IMR-90 (cell line): ENCODE measurements around the gene SORL1. TPM values are rescaled to one million over a fixed set of nuclear protein-coding genes. Genes with fewer than 3 reads are reported as not detected.

Experiments
- ATAC-seq: fragments of 200-7000 bp; cut with Tn5 transposase; 2 replicates; pipeline ENCODE4 v1.9.1; 2020; ENCODE audit warnings: low read depth, mild to moderate bottlenecking, moderate library complexity
- BruUV-seq: library from RNA; stranded (reverse); fragments of 400-500 nt; replicated peaks from 2 replicates; lab custom pipeline; 2021; lab: Mats Ljungman, UMichigan
- CTCF ChIA-PET: fragments of 300-600 bp; formaldehyde crosslinking; extraction: SDS; loops from one replicate; lab custom pipeline; 2021; ENCODE audit warnings: antibody characterized with exemption; lab: Yijun Ruan, JAX
- POLR2A ChIA-PET: fragments of 300-600 bp; sonication (Branson Sonifier 250); formaldehyde crosslinking; loops from one replicate; lab custom pipeline; 2022; ENCODE audit warnings: antibody characterized with exemption; ENCODE audit not compliant: unreplicated experiment; lab: Charles Lee
- DNase-seq: peaks from one replicate; pipeline ENCODE4 v3.0.0; 2013
- H2AFZ ChIP-seq: replicated peaks from 2 replicates; pipeline ENCODE3; 2013; ENCODE audit warnings: low read length, mild to moderate bottlenecking; ENCODE audit not compliant: poor library complexity
- H2AK5ac ChIP-seq: 2 replicates; pipeline ENCODE4 v1.6.1; 2013; ENCODE audit warnings: low read depth, low read length, inconsistent platforms
- H2AK9ac ChIP-seq: replicated peaks from 2 replicates; pipeline ENCODE3; 2013; ENCODE audit warnings: mild to moderate bottlenecking, low read depth, low read length, moderate library complexity; ENCODE audit not compliant: poor library complexity
- H2BK120ac ChIP-seq: 2 replicates; pipeline ENCODE4 v1.6.1; 2013; ENCODE audit warnings: low read depth, low read length, inconsistent platforms
- H2BK15ac ChIP-seq: 3 replicates; pipeline ENCODE4 v1.6.1; 2013; ENCODE audit warnings: low read depth, low read length, inconsistent platforms
- H2BK20ac ChIP-seq: 2 replicates; pipeline ENCODE4 v1.6.1; 2013; ENCODE audit warnings: low read depth, mild to moderate bottlenecking, inconsistent platforms, low read length, moderate library complexity
- H2BK5ac ChIP-seq: 2 replicates; pipeline ENCODE4 v1.6.1; 2013; ENCODE audit warnings: mild to moderate bottlenecking, low read depth, low read length, inconsistent platforms; ENCODE audit not compliant: poor library complexity, severe bottlenecking
- H3K14ac ChIP-seq: replicated peaks from 2 replicates; pipeline ENCODE4 v1.6.1; 2013; ENCODE audit warnings: low read depth, low read length, inconsistent platforms
- H3K18ac ChIP-seq: 2 replicates; pipeline ENCODE4 v1.6.1; 2013; ENCODE audit warnings: low read depth, low read length, control low read depth
- H3K23ac ChIP-seq: 2 replicates; pipeline ENCODE4 v1.6.1; 2013; ENCODE audit warnings: low read depth, low read length, inconsistent platforms
- H3K27ac ChIP-seq: 2 replicates; pipeline ENCODE4 v1.5.1; 2013; ENCODE audit warnings: mild to moderate bottlenecking, control low read depth, low read length; ENCODE audit not compliant: insufficient read depth
- H3K27me3 ChIP-seq: 2 replicates; pipeline ENCODE4 v1.6.1; 2013; ENCODE audit warnings: low read length; ENCODE audit not compliant: control insufficient read depth, insufficient read depth
- H3K36me3 ChIP-seq: 2 replicates; pipeline ENCODE4 v1.6.1; 2013; ENCODE audit warnings: low read length, mixed read lengths; ENCODE audit not compliant: control insufficient read depth, insufficient read depth
- H3K4ac ChIP-seq: 2 replicates; pipeline ENCODE4 v1.6.1; 2013; ENCODE audit warnings: low read depth, low read length, inconsistent platforms
- H3K4me1 ChIP-seq: 2 replicates; pipeline ENCODE4 v1.6.1; 2013; ENCODE audit warnings: low read length, mixed read lengths; ENCODE audit not compliant: control insufficient read depth, insufficient read depth
- H3K4me2 ChIP-seq: 2 replicates; pipeline ENCODE4 v1.6.1; 2013; ENCODE audit warnings: low read depth, mild to moderate bottlenecking, control low read depth, low read length, moderate library complexity
- H3K4me3 ChIP-seq: 2 replicates; pipeline ENCODE4 v1.5.1; 2013; ENCODE audit warnings: low read depth, mild to moderate bottlenecking, control low read depth, low read length, moderate library complexity; ENCODE audit not compliant: insufficient read depth
- H3K56ac ChIP-seq: 2 replicates; pipeline ENCODE4 v1.6.1; 2013; ENCODE audit warnings: low read length, inconsistent platforms; ENCODE audit not compliant: insufficient read depth; ENCODE audit errors: extremely low read depth
- H3K79me1 ChIP-seq, 2 experiments: 2 replicates each; pipeline ENCODE4 v1.6.1; 2013; ENCODE audit warnings: low read length in 2 of 2, inconsistent platforms in 1 of 2, low read depth in 1 of 2
- H3K9ac ChIP-seq: 2 replicates; pipeline ENCODE4 v1.6.1; 2013; ENCODE audit warnings: low read depth, low read length, control low read depth
- H3K9me1 ChIP-seq: 2 replicates; pipeline ENCODE4 v1.6.1; 2013; ENCODE audit warnings: low read length, inconsistent platforms; ENCODE audit not compliant: insufficient read depth
- H3K9me3 ChIP-seq: 2 replicates; pipeline ENCODE4 v1.6.1; 2013; ENCODE audit warnings: low read length; ENCODE audit not compliant: control insufficient read depth, insufficient read depth
- H4K20me1 ChIP-seq: 2 replicates; pipeline ENCODE4 v1.6.1; 2013; ENCODE audit warnings: low read length, inconsistent platforms; ENCODE audit not compliant: insufficient read depth
- H4K5ac ChIP-seq: 2 replicates; pipeline ENCODE4 v1.6.1; 2013; ENCODE audit warnings: mild to moderate bottlenecking, low read depth, low read length, control low read depth
- H4K8ac ChIP-seq, 2 experiments: 2 replicates each; pipeline ENCODE4 v1.6.1; 2013; ENCODE audit warnings: low read depth in 2 of 2, low read length in 2 of 2, control low read depth in 1 of 2, inconsistent platforms in 1 of 2
- H4K91ac ChIP-seq: 2 replicates; pipeline ENCODE4 v1.6.1; 2013; ENCODE audit warnings: low read depth, low read length, inconsistent platforms; ENCODE audit not compliant: insufficient read depth
- CHD1 ChIP-seq: IDR thresholded peaks from 2 replicates; pipeline ENCODE4 v1.6.1; 2012; ENCODE audit warnings: low read depth, low read length, improper control_type of control experiment
- ELK1 ChIP-seq: fragments of 150-350 bp; IDR thresholded peaks from 2 replicates; pipeline ENCODE4 v1.6.1; 2016; ENCODE audit warnings: low read depth, mild to moderate bottlenecking, low read length, moderate library complexity, borderline replicate concordance
- FOS ChIP-seq: fragments of 150-350 bp; IDR thresholded peaks from 2 replicates; pipeline ENCODE4 v1.6.1; 2016; ENCODE audit warnings: low read depth, low read length
- MAZ ChIP-seq: IDR thresholded peaks from 2 replicates; pipeline ENCODE4 v1.6.1; 2012; ENCODE audit warnings: low read depth, mild to moderate bottlenecking, low read length, improper control_type of control experiment, moderate library complexity, borderline replicate concordance
- NFE2L2 ChIP-seq: fragments of 150-350 bp; IDR thresholded peaks from 2 replicates; pipeline ENCODE4 v1.6.1; 2016; ENCODE audit warnings: low read depth, mild to moderate bottlenecking, low read length
- POLR2A ChIP-seq: IDR thresholded peaks from 2 replicates; pipeline ENCODE4 v1.6.1; 2012; ENCODE audit warnings: mild to moderate bottlenecking, low read depth, low read length
- RAD21 ChIP-seq: IDR thresholded peaks from 2 replicates; pipeline ENCODE4 v1.6.1; 2012; ENCODE audit warnings: low read length, improper control_type of control experiment
- RCOR1 ChIP-seq: IDR thresholded peaks from 2 replicates; pipeline ENCODE4 v1.6.1; 2012; ENCODE audit warnings: mild to moderate bottlenecking, low read length, improper control_type of control experiment; ENCODE audit not compliant: insufficient replicate concordance
- RFX5 ChIP-seq: IDR thresholded peaks from 2 replicates; pipeline ENCODE4 v1.8.0; 2012; ENCODE audit warnings: low read depth, mild to moderate bottlenecking, low read length, moderate library complexity
- SMC3 ChIP-seq: fragments of 150-350 bp; IDR thresholded peaks from 2 replicates; pipeline ENCODE4 v1.6.1; 2016; ENCODE audit warnings: low read depth, mild to moderate bottlenecking, antibody characterized with exemption, low read length, moderate library complexity
- USF2 ChIP-seq: fragments of 150-350 bp; IDR thresholded peaks from 2 replicates; pipeline ENCODE4 v1.6.1; 2017; ENCODE audit warnings: mild to moderate bottlenecking, antibody characterized with exemption, low read length, low read depth
- WGBS, 2 experiments: methylation state at CpG; one replicate each; pipeline versions ENCODE4 v1.1.5 to v1.1.7; 2013; ENCODE audit warnings: missing lambda C conversion rate in 2 of 2; ENCODE audit not compliant: insufficient read length in 1 of 2; ENCODE audit errors: extremely low coverage in 2 of 2; 5-methylcytosine and 5-hydroxymethylcytosine counted together
- dilution Hi-C: fragments of 300-500 bp; cut with HindIII; formaldehyde crosslinking; loops from one replicate; pipeline ENCODE4 v1.14.3; 2018; ENCODE audit warnings: low sequenced_read_pairs; ENCODE audit not compliant: unreplicated experiment
- in situ Hi-C: fragments of 300-500 bp; cut with MboI; formaldehyde crosslinking; loops from 3 replicates; pipeline ENCODE4 v1.14.3; 2019; ENCODE audit warnings: low sequenced_read_pairs, inconsistent platforms, mixed read lengths
- intact Hi-C: fragments of 100-400 bp; cut with micrococcal nuclease; formaldehyde crosslinking; loops from 2 replicates; pipeline ENCODE4 v1.10.0; 2022
- polyA plus RNA-seq, 3 experiments: library from polyadenylated mRNA; depleted of rRNA; stranded (reverse); fragments of >200 nt; gene quantifications; 2 replicates each; pipeline ENCODE4 v1.2.3, GENCODE V29; 2012; ENCODE audit warnings: low replicate concordance in 1 of 3
- total RNA-seq: library from RNA; depleted of rRNA; stranded (reverse); fragments of >200 nt; gene quantifications from 2 replicates; pipeline ENCODE4 v1.2.3, GENCODE V29; 2012

The SORL1 gene
- total and polyA plus RNA-seq, 2 of the 4 experiments (the other 2 are of a cell fraction) = 1.0 to 2.0 TPM

GRCh38 chr11:121561716-121562115 lies 109.6 kb downstream of the SORL1 start:
- H3K4me2 ChIP-seq = no peak overlapping the region
- no peaks in the 10 kb centered on the region for H3K79me1 ChIP-seq
- WGBS, 2 experiments = 60% methylated on average over 2 of the region's 5 CpGs; no CpG with 5 or more reads in 1 of the 2 experiments
- H4K5ac ChIP-seq = no peak overlapping the region
- dilution Hi-C loops = no loop called here
- H3K14ac ChIP-seq = no peak overlapping the region
- in situ Hi-C loops = no loop called here
- no peak overlapping the region for H3K56ac ChIP-seq
- no peak overlapping the region for H3K27ac ChIP-seq
- CTCF ChIA-PET = no interaction called here
- H3K23ac ChIP-seq = no peak overlapping the region
- no peak overlapping the region for H2BK5ac ChIP-seq
- H3K18ac ChIP-seq = no peak overlapping the region
- no peak overlapping the region for H3K4ac ChIP-seq
- no TSS peak for BruUV-seq
- H3K9me3 ChIP-seq = no peaks in the 10 kb centered on the region
- no peak overlapping the region for H3K9ac ChIP-seq
- H2AFZ ChIP-seq = no peak overlapping the region
- intact Hi-C loops = no loop called here
- H3K27me3 ChIP-seq = no peaks in the 10 kb centered on the region; the same call in 1 of the 2 replicates
- no peak overlapping the region for H4K8ac ChIP-seq
- no peak overlapping the region for H2BK15ac ChIP-seq
- peaks cover 2% of the 10 kb centered on the region; the same call in 1 of the 2 replicates for H3K4me1 ChIP-seq
- ATAC-seq (no peak), DNase-seq (no peak)
- no peaks in the 10 kb centered on the region for H3K9me1 ChIP-seq
- no peak overlapping the region for H3K4me3 ChIP-seq
- H2BK20ac ChIP-seq = no peak overlapping the region
- H2AK9ac ChIP-seq = no peak overlapping the region
- TF ChIP-seq RFX5 (no peak), MAZ (no peak), POLR2A (no peak), SMC3 (no peak), USF2 (no peak), RCOR1 (no peak), ELK1 (no peak), CHD1 (no peak), NFE2L2 (no peak), RAD21 (no peak), FOS (no peak)
- H4K91ac ChIP-seq = no peak overlapping the region
- H2AK5ac ChIP-seq = no peak overlapping the region
- no peak overlapping the region for H2BK120ac ChIP-seq
- POLR2A ChIA-PET = no interaction called here
- H4K20me1 ChIP-seq = no peaks in the 10 kb centered on the region
- H3K36me3 ChIP-seq = no peaks in the 10 kb centered on the region
